HepG2 (cell line): ENCODE measurements around the gene NCOA7. TPM values are rescaled to one million over a fixed set of nuclear protein-coding genes. Genes with fewer than 3 reads are reported as not detected.

Experiments
- HNRNPLL ChIP-seq: fragments of 200-400 bp; formaldehyde crosslinking; IDR thresholded peaks from 2 replicates; pipeline ENCODE4 v1.6.1; 2017; ENCODE audit warnings: mild to moderate bottlenecking, low read depth, low read length; ENCODE audit not compliant: poor library complexity, severe bottlenecking
- KLF9 ChIP-seq: IDR thresholded peaks from 2 replicates; pipeline ENCODE4 v1.6.1; 2016; ENCODE audit warnings: low read depth
- MED13 ChIP-seq: sonication (generic); formaldehyde crosslinking; IDR thresholded peaks from 2 replicates; pipeline ENCODE4 v1.5.0; 2020; ENCODE audit warnings: missing genetic modification reagents
- ZNF589 ChIP-seq: sonication (generic); formaldehyde crosslinking; conservative IDR thresholded peaks from 2 replicates; pipeline ENCODE4 v1.8.0; 2022; ENCODE audit warnings: mild to moderate bottlenecking, moderate library complexity, missing genetic modification reagents
- ZNF773 ChIP-seq: sonication (generic); formaldehyde crosslinking; IDR thresholded peaks from 2 replicates; pipeline ENCODE4 v1.4.0; 2020; ENCODE audit warnings: missing genetic modification reagents, borderline replicate concordance
- ZNF788 ChIP-seq: sonication (generic); formaldehyde crosslinking; IDR thresholded peaks from 2 replicates; pipeline ENCODE4 v1.5.0; 2020; ENCODE audit warnings: mild to moderate bottlenecking, missing genetic modification reagents, borderline replicate concordance
- polyA plus RNA-seq, 8 experiments: library from polyadenylated mRNA; depleted of rRNA in 3 of 8; stranded (reverse) in 7 of 8; unstranded in 1 of 8; fragments of >200 nt; fragmentation: Illumina TruSeq in 4 of 8; extraction: Trizol in 4 of 8; gene quantifications; 2 replicates each; pipeline versions ENCODE4 v1.2.1 to v1.2.3, GENCODE V29; 2011 to 2016; ENCODE audit warnings: low read depth in 4 of 8, missing spikeins in 1 of 8, mixed read lengths in 1 of 8; ENCODE audit not compliant: insufficient read depth in 1 of 8
- total RNA-seq, 5 experiments: library from RNA; depleted of rRNA; stranded (reverse); fragments of >200 nt; fragmentation: Illumina TruSeq; extraction: Trizol; gene quantifications; 2 replicates each; pipeline ENCODE4 v1.2.3, GENCODE V29; 2016; ENCODE audit warnings: low read depth in 1 of 5
- TF ChIP-seq, protein P1 (sequence below): sonication (generic); formaldehyde crosslinking; IDR thresholded peaks from 2 replicates; pipeline ENCODE4 v1.5.0; 2020; ENCODE audit warnings: mild to moderate bottlenecking, missing genetic modification reagents, moderate library complexity
- TF ChIP-seq, protein P2 (sequence below): sonication (generic); formaldehyde crosslinking; conservative IDR thresholded peaks from 2 replicates; pipeline ENCODE4 v1.4.0; 2020; ENCODE audit warnings: missing genetic modification reagents
- TF ChIP-seq, protein P3 (sequence below): sonication (generic); formaldehyde crosslinking; IDR thresholded peaks from 2 replicates; pipeline ENCODE4 v1.5.1; 2020; ENCODE audit warnings: mild to moderate bottlenecking, missing genetic modification reagents, moderate library complexity
- TF ChIP-seq, protein P4 (sequence below): sonication (generic); formaldehyde crosslinking; IDR thresholded peaks from 2 replicates; pipeline ENCODE4 v1.8.1; 2022; ENCODE audit warnings: mild to moderate bottlenecking, missing genetic modification reagents
- TF ChIP-seq, protein P5 (sequence below): sonication (generic); formaldehyde crosslinking; IDR thresholded peaks from 2 replicates; pipeline ENCODE4 v1.8.0; 2022; ENCODE audit warnings: mild to moderate bottlenecking, missing genetic modification reagents; ENCODE audit not compliant: insufficient replicate concordance
- TF ChIP-seq, protein P6 (sequence below): sonication (generic); formaldehyde crosslinking; conservative IDR thresholded peaks from 2 replicates; pipeline ENCODE4 v1.4.0; 2020; ENCODE audit warnings: mild to moderate bottlenecking, missing genetic modification reagents, moderate library complexity

NCOA7 gene
- total and polyA plus RNA-seq, 2 of the 13 experiments (the other 11 are each of a cell fraction or from before 2014, with no cell fraction given), result 13.6 to 20.8 TPM

DNA sequence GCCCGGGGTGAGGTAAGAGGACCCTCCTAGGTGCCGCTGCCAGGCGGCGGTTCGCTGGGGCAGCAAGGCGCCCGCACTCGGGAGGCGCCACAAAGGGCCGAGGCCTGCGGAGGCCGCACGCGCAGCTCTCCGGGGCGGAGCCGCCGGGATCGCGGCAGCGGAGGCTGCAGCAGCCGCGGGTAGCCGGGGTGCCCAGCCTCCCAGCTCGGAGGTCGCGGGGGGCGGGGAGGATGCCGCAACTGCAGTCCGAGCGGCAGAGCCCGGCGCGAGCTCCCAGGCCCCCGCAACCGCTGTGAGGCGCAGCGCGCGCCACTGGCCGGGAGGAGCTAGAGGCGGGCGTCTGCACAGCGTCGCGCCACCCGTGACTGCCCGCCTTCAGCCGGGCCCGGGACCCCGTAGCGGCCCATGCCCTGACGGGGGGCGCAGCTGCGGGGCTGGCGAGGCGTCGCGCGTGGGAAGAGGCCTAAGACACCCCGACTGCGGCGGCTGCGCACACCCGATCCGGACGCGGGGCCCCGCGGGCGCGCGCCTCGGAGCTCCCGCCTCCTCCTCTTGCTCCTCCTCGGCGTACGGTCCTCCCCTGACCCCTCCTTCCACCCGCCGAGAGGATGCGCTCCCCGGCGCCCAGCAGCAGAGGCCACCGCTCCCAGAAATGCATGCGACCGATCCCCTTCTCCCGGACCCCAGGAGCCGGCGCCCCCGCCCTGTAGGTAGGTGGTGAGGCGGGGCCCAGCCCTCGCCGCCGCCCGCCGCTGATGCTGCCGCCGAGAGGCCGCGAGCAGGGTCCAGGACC lies at the start of gene NCOA7 (continued):
- TF ChIP-seq, protein P1, sequence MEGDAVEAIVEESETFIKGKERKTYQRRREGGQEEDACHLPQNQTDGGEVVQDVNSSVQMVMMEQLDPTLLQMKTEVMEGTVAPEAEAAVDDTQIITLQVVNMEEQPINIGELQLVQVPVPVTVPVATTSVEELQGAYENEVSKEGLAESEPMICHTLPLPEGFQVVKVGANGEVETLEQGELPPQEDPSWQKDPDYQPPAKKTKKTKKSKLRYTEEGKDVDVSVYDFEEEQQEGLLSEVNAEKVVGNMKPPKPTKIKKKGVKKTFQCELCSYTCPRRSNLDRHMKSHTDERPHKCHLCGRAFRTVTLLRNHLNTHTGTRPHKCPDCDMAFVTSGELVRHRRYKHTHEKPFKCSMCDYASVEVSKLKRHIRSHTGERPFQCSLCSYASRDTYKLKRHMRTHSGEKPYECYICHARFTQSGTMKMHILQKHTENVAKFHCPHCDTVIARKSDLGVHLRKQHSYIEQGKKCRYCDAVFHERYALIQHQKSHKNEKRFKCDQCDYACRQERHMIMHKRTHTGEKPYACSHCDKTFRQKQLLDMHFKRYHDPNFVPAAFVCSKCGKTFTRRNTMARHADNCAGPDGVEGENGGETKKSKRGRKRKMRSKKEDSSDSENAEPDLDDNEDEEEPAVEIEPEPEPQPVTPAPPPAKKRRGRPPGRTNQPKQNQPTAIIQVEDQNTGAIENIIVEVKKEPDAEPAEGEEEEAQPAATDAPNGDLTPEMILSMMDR, result peak; percentile 13
- TF ChIP-seq ZNF788 (CRISPR knock-in tag) (peak; percentile 77; the same call in 1 of the 2 replicates), ZNF773 (peak; percentile 67; the same call in 1 of the 2 replicates), KLF9 (CRISPR knock-in tag) (no peak), MED13 (CRISPR knock-in tag) (peak; percentile 49; the same call in 1 of the 2 replicates), HNRNPLL (peak; percentile 86), ZNF589 (CRISPR knock-in tag) (no peak)
- TF ChIP-seq, protein P2, sequence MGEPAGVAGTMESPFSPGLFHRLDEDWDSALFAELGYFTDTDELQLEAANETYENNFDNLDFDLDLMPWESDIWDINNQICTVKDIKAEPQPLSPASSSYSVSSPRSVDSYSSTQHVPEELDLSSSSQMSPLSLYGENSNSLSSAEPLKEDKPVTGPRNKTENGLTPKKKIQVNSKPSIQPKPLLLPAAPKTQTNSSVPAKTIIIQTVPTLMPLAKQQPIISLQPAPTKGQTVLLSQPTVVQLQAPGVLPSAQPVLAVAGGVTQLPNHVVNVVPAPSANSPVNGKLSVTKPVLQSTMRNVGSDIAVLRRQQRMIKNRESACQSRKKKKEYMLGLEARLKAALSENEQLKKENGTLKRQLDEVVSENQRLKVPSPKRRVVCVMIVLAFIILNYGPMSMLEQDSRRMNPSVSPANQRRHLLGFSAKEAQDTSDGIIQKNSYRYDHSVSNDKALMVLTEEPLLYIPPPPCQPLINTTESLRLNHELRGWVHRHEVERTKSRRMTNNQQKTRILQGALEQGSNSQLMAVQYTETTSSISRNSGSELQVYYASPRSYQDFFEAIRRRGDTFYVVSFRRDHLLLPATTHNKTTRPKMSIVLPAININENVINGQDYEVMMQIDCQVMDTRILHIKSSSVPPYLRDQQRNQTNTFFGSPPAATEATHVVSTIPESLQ (CRISPR knock-in tag), result no peak
- TF ChIP-seq, protein P3, sequence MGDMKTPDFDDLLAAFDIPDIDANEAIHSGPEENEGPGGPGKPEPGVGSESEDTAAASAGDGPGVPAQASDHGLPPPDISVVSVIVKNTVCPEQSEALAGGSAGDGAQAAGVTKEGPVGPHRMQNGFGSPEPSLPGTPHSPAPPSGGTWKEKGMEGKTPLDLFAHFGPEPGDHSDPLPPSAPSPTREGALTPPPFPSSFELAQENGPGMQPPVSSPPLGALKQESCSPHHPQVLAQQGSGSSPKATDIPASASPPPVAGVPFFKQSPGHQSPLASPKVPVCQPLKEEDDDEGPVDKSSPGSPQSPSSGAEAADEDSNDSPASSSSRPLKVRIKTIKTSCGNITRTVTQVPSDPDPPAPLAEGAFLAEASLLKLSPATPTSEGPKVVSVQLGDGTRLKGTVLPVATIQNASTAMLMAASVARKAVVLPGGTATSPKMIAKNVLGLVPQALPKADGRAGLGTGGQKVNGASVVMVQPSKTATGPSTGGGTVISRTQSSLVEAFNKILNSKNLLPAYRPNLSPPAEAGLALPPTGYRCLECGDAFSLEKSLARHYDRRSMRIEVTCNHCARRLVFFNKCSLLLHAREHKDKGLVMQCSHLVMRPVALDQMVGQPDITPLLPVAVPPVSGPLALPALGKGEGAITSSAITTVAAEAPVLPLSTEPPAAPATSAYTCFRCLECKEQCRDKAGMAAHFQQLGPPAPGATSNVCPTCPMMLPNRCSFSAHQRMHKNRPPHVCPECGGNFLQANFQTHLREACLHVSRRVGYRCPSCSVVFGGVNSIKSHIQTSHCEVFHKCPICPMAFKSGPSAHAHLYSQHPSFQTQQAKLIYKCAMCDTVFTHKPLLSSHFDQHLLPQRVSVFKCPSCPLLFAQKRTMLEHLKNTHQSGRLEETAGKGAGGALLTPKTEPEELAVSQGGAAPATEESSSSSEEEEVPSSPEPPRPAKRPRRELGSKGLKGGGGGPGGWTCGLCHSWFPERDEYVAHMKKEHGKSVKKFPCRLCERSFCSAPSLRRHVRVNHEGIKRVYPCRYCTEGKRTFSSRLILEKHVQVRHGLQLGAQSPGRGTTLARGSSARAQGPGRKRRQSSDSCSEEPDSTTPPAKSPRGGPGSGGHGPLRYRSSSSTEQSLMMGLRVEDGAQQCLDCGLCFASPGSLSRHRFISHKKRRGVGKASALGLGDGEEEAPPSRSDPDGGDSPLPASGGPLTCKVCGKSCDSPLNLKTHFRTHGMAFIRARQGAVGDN (CRISPR knock-in tag), result peak; percentile 91
- TF ChIP-seq, protein P4, sequence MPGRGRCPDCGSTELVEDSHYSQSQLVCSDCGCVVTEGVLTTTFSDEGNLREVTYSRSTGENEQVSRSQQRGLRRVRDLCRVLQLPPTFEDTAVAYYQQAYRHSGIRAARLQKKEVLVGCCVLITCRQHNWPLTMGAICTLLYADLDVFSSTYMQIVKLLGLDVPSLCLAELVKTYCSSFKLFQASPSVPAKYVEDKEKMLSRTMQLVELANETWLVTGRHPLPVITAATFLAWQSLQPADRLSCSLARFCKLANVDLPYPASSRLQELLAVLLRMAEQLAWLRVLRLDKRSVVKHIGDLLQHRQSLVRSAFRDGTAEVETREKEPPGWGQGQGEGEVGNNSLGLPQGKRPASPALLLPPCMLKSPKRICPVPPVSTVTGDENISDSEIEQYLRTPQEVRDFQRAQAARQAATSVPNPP (CRISPR knock-in tag), result peak; percentile 75
- TF ChIP-seq, protein P5, sequence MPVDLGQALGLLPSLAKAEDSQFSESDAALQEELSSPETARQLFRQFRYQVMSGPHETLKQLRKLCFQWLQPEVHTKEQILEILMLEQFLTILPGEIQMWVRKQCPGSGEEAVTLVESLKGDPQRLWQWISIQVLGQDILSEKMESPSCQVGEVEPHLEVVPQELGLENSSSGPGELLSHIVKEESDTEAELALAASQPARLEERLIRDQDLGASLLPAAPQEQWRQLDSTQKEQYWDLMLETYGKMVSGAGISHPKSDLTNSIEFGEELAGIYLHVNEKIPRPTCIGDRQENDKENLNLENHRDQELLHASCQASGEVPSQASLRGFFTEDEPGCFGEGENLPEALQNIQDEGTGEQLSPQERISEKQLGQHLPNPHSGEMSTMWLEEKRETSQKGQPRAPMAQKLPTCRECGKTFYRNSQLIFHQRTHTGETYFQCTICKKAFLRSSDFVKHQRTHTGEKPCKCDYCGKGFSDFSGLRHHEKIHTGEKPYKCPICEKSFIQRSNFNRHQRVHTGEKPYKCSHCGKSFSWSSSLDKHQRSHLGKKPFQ, result peak; percentile 84
- TF ChIP-seq, protein P6, sequence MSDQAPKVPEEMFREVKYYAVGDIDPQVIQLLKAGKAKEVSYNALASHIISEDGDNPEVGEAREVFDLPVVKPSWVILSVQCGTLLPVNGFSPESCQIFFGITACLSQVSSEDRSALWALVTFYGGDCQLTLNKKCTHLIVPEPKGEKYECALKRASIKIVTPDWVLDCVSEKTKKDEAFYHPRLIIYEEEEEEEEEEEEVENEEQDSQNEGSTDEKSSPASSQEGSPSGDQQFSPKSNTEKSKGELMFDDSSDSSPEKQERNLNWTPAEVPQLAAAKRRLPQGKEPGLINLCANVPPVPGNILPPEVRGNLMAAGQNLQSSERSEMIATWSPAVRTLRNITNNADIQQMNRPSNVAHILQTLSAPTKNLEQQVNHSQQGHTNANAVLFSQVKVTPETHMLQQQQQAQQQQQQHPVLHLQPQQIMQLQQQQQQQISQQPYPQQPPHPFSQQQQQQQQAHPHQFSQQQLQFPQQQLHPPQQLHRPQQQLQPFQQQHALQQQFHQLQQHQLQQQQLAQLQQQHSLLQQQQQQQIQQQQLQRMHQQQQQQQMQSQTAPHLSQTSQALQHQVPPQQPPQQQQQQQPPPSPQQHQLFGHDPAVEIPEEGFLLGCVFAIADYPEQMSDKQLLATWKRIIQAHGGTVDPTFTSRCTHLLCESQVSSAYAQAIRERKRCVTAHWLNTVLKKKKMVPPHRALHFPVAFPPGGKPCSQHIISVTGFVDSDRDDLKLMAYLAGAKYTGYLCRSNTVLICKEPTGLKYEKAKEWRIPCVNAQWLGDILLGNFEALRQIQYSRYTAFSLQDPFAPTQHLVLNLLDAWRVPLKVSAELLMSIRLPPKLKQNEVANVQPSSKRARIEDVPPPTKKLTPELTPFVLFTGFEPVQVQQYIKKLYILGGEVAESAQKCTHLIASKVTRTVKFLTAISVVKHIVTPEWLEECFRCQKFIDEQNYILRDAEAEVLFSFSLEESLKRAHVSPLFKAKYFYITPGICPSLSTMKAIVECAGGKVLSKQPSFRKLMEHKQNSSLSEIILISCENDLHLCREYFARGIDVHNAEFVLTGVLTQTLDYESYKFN, result peak; percentile 22
